Stimulated activated CD4-positive, alpha-beta T cell treated with anti-CD3 and anti-CD28 coated beads, Interleukin-4, amount 100 ng/mL, for 4 hours (primary cell): ENCODE results near the gene SEC24C.
A peak's percentile ranks its signal among the peaks of the same experiment; 100 is the strongest.
"Not testable (repeated sequence)": the region's sequence is repeated elsewhere in the genome, so short reads cannot be mapped to it uniquely, and the experiment has no call there.

ENCODE experiments used
- DNase-seq, 2 experiments: peaks; one replicate each; pipeline ENCODE4 v3.0.0-alpha.2; 2020

SEC24C gene

GRCh38 chr10:73795491-73795890, 51.3 kb downstream of the SEC24C start:
- DNase-seq: not testable (repeated sequence)

GRCh38 chr10:73796035-73796434, 51.9 kb downstream of the SEC24C start:
- DNase-seq: not testable (repeated sequence)

- no peak for DNase-seq
Measured at GRCh38 chr10:73796766-73797165, 52.6 kb downstream of the SEC24C start.

GRCh38 chr10:73797324-73798025, 53.3 kb downstream of the SEC24C start:
- DNase-seq: no peak

GRCh38 chr10:73798087-73798486, 53.9 kb downstream of the SEC24C start:
- no peak for DNase-seq

- DNase-seq: no peak
Measured at GRCh38 chr10:73798927-73799560, 54.9 kb downstream of the SEC24C start.

- DNase-seq: no peak
Measured at GRCh38 chr10:73799899-73800559, 55.9 kb downstream of the SEC24C start.

- no peak for DNase-seq
Measured at GRCh38 chr10:73800560-73801252, 56.5 kb downstream of the SEC24C start.

GRCh38 chr10:73801253-73801590, 57.0 kb downstream of the SEC24C start:
- no peak for DNase-seq

- no peak for DNase-seq
Measured at GRCh38 chr10:73802276-73802991, 58.3 kb downstream of the SEC24C start.

GRCh38 chr10:73803680-73804286, 59.6 kb downstream of the SEC24C start:
- DNase-seq: no peak

- no peak for DNase-seq
Measured at GRCh38 chr10:73806176-73806950, 62.2 kb downstream of the SEC24C start.

GRCh38 chr10:73807471-73807870, 63.3 kb downstream of the SEC24C start:
- no peak for DNase-seq

GRCh38 chr10:73808021-73808815, 64.0 kb downstream of the SEC24C start:
- DNase-seq: no peak

- DNase-seq: no peak
Measured at GRCh38 chr10:73809061-73809818, 65.1 kb downstream of the SEC24C start.

GRCh38 chr10:73810358-73810734, 66.2 kb downstream of the SEC24C start:
- DNase-seq: no peak

GRCh38 chr10:73810735-73811465, 66.7 kb downstream of the SEC24C start:
- DNase-seq: peak; percentile 45 to 50

GRCh38 chr10:73812657-73813056, 68.5 kb downstream of the SEC24C start:
- DNase-seq: no peak

GRCh38 chr10:73813333-73813732, 69.2 kb downstream of the SEC24C start:
- no peak for DNase-seq
